H1 (cell line): Measurements from ENCODE around the gene SMTN. TPM values are rescaled to one million over a fixed set of nuclear protein-coding genes. Genes with fewer than 3 reads are reported as not detected.

Source experiments
- CTCF ChIA-PET: fragments of 300-600 bp; sonication (Branson Sonifier 250); formaldehyde crosslinking; loops from one replicate; lab custom pipeline; 2021; ENCODE audit not compliant: partially characterized antibody; lab: Charles Lee
- POLR2A ChIA-PET: fragments of 300-600 bp; sonication (Branson Sonifier 250); formaldehyde crosslinking; loops from one replicate; lab custom pipeline; 2021; ENCODE audit warnings: inconsistent platforms; ENCODE audit not compliant: partially characterized antibody; lab: Charles Lee
- DNase-seq, 2 experiments: peaks; one replicate each; pipeline versions ENCODE4 v3.0.0 to v3.0.0-alpha.2; 2010 to 2022; ENCODE audit warnings: low spot score in 2 of 2, low read depth in 1 of 2, mixed read lengths in 1 of 2
- FAIRE-seq: peaks from 2 replicates; lab custom pipeline; 2011; peaks lifted over from hg19 to GRCh38; lab: Jason Lieb, UNC
- H2AFZ ChIP-seq: 2 replicates; pipeline ENCODE4 v1.8.1; 2012; ENCODE audit warnings: low read length, inconsistent platforms
- H2AK5ac ChIP-seq: 2 replicates; pipeline ENCODE4 v1.6.1; 2013; ENCODE audit warnings: low read depth, low read length
- H2BK120ac ChIP-seq: replicated peaks from 2 replicates; pipeline ENCODE3; 2013; ENCODE audit warnings: low read depth, low read length, inconsistent platforms
- H2BK12ac ChIP-seq: 2 replicates; pipeline ENCODE4 v1.6.1; 2013; ENCODE audit warnings: low read depth, low read length
- H2BK15ac ChIP-seq: 2 replicates; pipeline ENCODE4 v1.6.1; 2013; ENCODE audit warnings: low read length
- H2BK20ac ChIP-seq: 2 replicates; pipeline ENCODE4 v1.6.1; 2013; ENCODE audit warnings: low read length
- H2BK5ac ChIP-seq: 2 replicates; pipeline ENCODE4 v1.6.1; 2013; ENCODE audit warnings: low read depth, low read length
- H3K14ac ChIP-seq: 2 replicates; pipeline ENCODE4 v1.6.1; 2013; ENCODE audit warnings: inconsistent platforms; ENCODE audit not compliant: insufficient read length
- H3K18ac ChIP-seq: 2 replicates; pipeline ENCODE4 v1.6.1; 2013; ENCODE audit warnings: low read length; ENCODE audit errors: extremely low read depth
- H3K23ac ChIP-seq: 2 replicates; pipeline ENCODE4 v1.6.1; 2013; ENCODE audit warnings: inconsistent platforms; ENCODE audit not compliant: insufficient read length
- H3K23me2 ChIP-seq: 2 replicates; pipeline ENCODE4 v1.6.1; 2013; ENCODE audit warnings: low read depth, low read length
- H3K27ac ChIP-seq: 2 replicates; pipeline ENCODE4 v1.6.1; 2011; ENCODE audit warnings: low read depth, low read length, inconsistent platforms
- H3K27me3 ChIP-seq, 4 experiments: replicated peaks in 1 of 4; 1 replicate in 1 of 4; 2 replicates in 3 of 4; pipeline versions ENCODE4 v1.6.1 to v1.8.1; 2011 to 2013; ENCODE audit warnings: low read length in 3 of 4, mild to moderate bottlenecking in 3 of 4, inconsistent platforms in 2 of 4, mixed read lengths in 2 of 4, moderate library complexity in 1 of 4; ENCODE audit not compliant: control insufficient read depth in 3 of 4, insufficient read depth in 3 of 4; ENCODE audit errors: extremely low read depth in 1 of 4
- H3K36me3 ChIP-seq, 4 experiments: 2 replicates each; pipeline versions ENCODE4 v1.6.1 to v1.8.1; 2011 to 2013; ENCODE audit warnings: mild to moderate bottlenecking in 4 of 4, low read length in 3 of 4, moderate library complexity in 2 of 4, control low read depth in 1 of 4, inconsistent platforms in 1 of 4; ENCODE audit not compliant: insufficient read depth in 4 of 4, control insufficient read depth in 2 of 4
- H3K4ac ChIP-seq: replicated peaks from 2 replicates; pipeline ENCODE3; 2013; ENCODE audit warnings: low read length, low read depth, mixed read lengths, inconsistent platforms; ENCODE audit not compliant: insufficient read length
- H3K4me1 ChIP-seq, 4 experiments: replicated peaks in 1 of 4; 1 replicate in 1 of 4; 2 replicates in 3 of 4; pipeline versions ENCODE4 v1.6.1 to v1.8.1; 2011 to 2013; ENCODE audit warnings: low read length in 3 of 4, inconsistent platforms in 2 of 4, mixed read lengths in 1 of 4; ENCODE audit not compliant: insufficient read depth in 4 of 4, control insufficient read depth in 3 of 4
- H3K4me2 ChIP-seq, 2 experiments: 2 replicates each; pipeline versions ENCODE4 v1.6.1 to v1.8.1; 2011 to 2013; ENCODE audit warnings: low read depth in 2 of 2, low read length in 2 of 2, control low read depth in 1 of 2, inconsistent platforms in 1 of 2, mild to moderate bottlenecking in 1 of 2; ENCODE audit not compliant: insufficient read depth in 1 of 2
- H3K4me3 ChIP-seq, 4 experiments: fragments of 200-600, 300-600 bp in 1 of 4; sonication (generic), shearing (Covaris generic), sonication (Bioruptor Twin) in 1 of 4; 2 replicates each; pipeline versions ENCODE4 v1.5.1 to v1.8.1; 2011 to 2016; ENCODE audit warnings: low read length in 4 of 4, low read depth in 3 of 4, control low read depth in 2 of 4, inconsistent platforms in 2 of 4, mild to moderate bottlenecking in 2 of 4, mixed read lengths in 1 of 4, moderate library complexity in 1 of 4; ENCODE audit not compliant: insufficient read depth in 2 of 4; ENCODE audit errors: extremely low read depth in 1 of 4
- H3K56ac ChIP-seq: replicated peaks from 2 replicates; pipeline ENCODE3; 2013; ENCODE audit warnings: low read depth, mild to moderate bottlenecking, mixed read lengths, low read length, inconsistent platforms; ENCODE audit not compliant: insufficient read length
- H3K79me1 ChIP-seq: 2 replicates; pipeline ENCODE4 v1.6.1; 2013; ENCODE audit warnings: low read depth, low read length, control low read depth
- H3K79me2 ChIP-seq, 2 experiments: 2 replicates each; pipeline versions ENCODE4 v1.6.1 to v1.8.1; 2012 to 2013; ENCODE audit warnings: low read length in 2 of 2, mild to moderate bottlenecking in 2 of 2, inconsistent platforms in 1 of 2; ENCODE audit not compliant: insufficient read depth in 2 of 2, control insufficient read depth in 1 of 2
- H3K9ac ChIP-seq, 4 experiments: replicated peaks in 1 of 4; 1 replicate in 1 of 4; 2 replicates in 3 of 4; pipeline versions ENCODE4 v1.6.1 to v1.8.1; 2011 to 2013; ENCODE audit warnings: low read depth in 3 of 4, low read length in 3 of 4, control low read depth in 2 of 4, mild to moderate bottlenecking in 2 of 4, moderate library complexity in 2 of 4, inconsistent platforms in 1 of 4; ENCODE audit errors: extremely low read depth in 1 of 4
- H3K9me3 ChIP-seq, 2 experiments: 2 replicates each; pipeline versions ENCODE4 v1.6.1 to v1.8.1; 2012 to 2013; ENCODE audit warnings: mild to moderate bottlenecking in 2 of 2, moderate library complexity in 2 of 2, control low read depth in 1 of 2, inconsistent platforms in 1 of 2, low read depth in 1 of 2, low read length in 1 of 2, mixed read lengths in 1 of 2; ENCODE audit not compliant: insufficient read depth in 2 of 2
- H4K20me1 ChIP-seq, 2 experiments: replicated peaks in 1 of 2; 2 replicates each; pipeline versions ENCODE3 to v1.8.1; 2011 to 2013; ENCODE audit warnings: inconsistent platforms in 2 of 2, low read length in 2 of 2, mild to moderate bottlenecking in 1 of 2; ENCODE audit not compliant: insufficient read depth in 2 of 2, control insufficient read depth in 1 of 2
- H4K5ac ChIP-seq: 2 replicates; pipeline ENCODE4 v1.6.1; 2013; ENCODE audit warnings: low read length, low read depth, mixed read lengths, inconsistent platforms; ENCODE audit not compliant: insufficient read length
- H4K8ac ChIP-seq: 2 replicates; pipeline ENCODE4 v1.8.0; 2013; ENCODE audit warnings: mild to moderate bottlenecking, moderate library complexity, low read length, inconsistent platforms; ENCODE audit not compliant: insufficient read depth; ENCODE audit errors: extremely low read depth
- H4K91ac ChIP-seq: replicated peaks from 2 replicates; pipeline ENCODE3; 2013; ENCODE audit warnings: low read length, mixed read lengths, inconsistent platforms; ENCODE audit not compliant: insufficient read length
- EGR1 ChIP-seq: IDR thresholded peaks from 2 replicates; pipeline ENCODE4 v1.6.1; 2011; ENCODE audit warnings: low read depth, low read length, borderline replicate concordance
- HDAC2 ChIP-seq, 2 experiments: fragments of 300-600 bp in 1 of 2; sonication (generic) in 1 of 2; IDR thresholded peaks; 2 replicates each; pipeline ENCODE4 v1.6.1; 2011 to 2012; ENCODE audit warnings: low read depth in 2 of 2, low read length in 2 of 2, mild to moderate bottlenecking in 2 of 2, moderate library complexity in 2 of 2, borderline replicate concordance in 1 of 2, inconsistent platforms in 1 of 2
- MAFK ChIP-seq: IDR thresholded peaks from 2 replicates; pipeline ENCODE4 v1.6.1; 2012; ENCODE audit warnings: low read depth, mild to moderate bottlenecking, improper control_type of control experiment, low read length
- POU5F1 ChIP-seq: IDR thresholded peaks from 2 replicates; pipeline ENCODE4 v1.6.1; 2011; ENCODE audit warnings: low read depth, mild to moderate bottlenecking, low read length, moderate library complexity
- WGBS, 2 experiments: shearing (Covaris generic) in 1 of 2; methylation state at CpG; one replicate each; pipeline versions ENCODE4 v1.1.6 to v1.1.7; 2013 to 2015; ENCODE audit warnings: low lambda C conversion rate in 2 of 2, mixed read lengths in 2 of 2, inconsistent platforms in 1 of 2, low coverage in 1 of 2, missing lambda C conversion rate in 1 of 2; ENCODE audit not compliant: insufficient replicate concordance in 2 of 2, insufficient coverage in 1 of 2, insufficient read length in 1 of 2; ENCODE audit errors: extremely low coverage in 1 of 2, missing lambda C conversion rate in 1 of 2; 5-methylcytosine and 5-hydroxymethylcytosine counted together
- polyA plus RNA-seq, 7 experiments: library from polyadenylated mRNA; depleted of rRNA in 3 of 7; stranded (reverse) in 5 of 7; unstranded in 2 of 7; fragments of >200 nt in 5 of 7; fragments of 200-250 nt in 2 of 7; gene quantifications; 1 replicate in 5 of 7; 2 replicates in 1 of 7; 4 replicates in 1 of 7; pipeline versions ENCODE4 v1.2.1 to v1.2.3, GENCODE V29; 2011 to 2013; ENCODE audit warnings: missing spikeins in 2 of 7, mixed read lengths in 2 of 7
- total RNA-seq: library from RNA; stranded (reverse); fragmentation: NEBNext Ultra II Directional; extraction: Animal tissue kit (Norgen Biotek cat#: 25700); gene quantifications from 2 replicates; pipeline ENCODE4 v1.2.1, GENCODE V29; 2021

SMTN gene
- total and polyA plus RNA-seq, 2 of the 8 experiments (the other 6 are each of a cell fraction or from before 2014, with no cell fraction given): 12.3 to 20.8 TPM

DNA sequence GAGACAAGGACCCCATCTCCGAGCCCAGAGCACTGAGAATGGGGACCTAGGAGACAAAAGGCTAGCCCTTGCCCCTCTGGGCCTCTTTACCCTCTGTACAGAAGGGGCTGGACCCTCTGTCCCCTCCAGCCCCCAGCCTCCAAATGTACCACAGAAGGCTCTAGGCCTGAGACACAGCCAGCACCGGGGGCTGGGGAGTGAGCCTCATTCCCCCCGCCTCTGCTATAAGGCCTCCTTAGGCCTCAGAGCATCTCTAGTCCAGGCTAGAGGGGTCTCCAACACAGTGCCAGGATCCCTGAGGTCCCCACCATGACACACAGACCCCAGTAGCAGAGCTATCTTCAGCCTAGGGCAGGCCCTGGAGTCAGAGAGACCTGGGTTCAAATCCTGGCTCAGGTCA lies 4.8 kb downstream of the SMTN start:
- Histone ChIP-seq H3K9ac (no peak overlapping the region; a peak in 1 of 7 replicates), H3K27ac (no peak overlapping the region)

More for the DNA sequence above, 4.8 kb downstream of the SMTN start:
- Histone ChIP-seq H2BK15ac (peak overlapping the region; percentile 19; the same call in 1 of the 2 replicates), H2BK5ac (peak overlapping the region; percentile 95; the same call in 1 of the 2 replicates), H2BK120ac (no peak overlapping the region), H3K27me3 (peaks cover 0 to 5% (median 2%) of the 10 kb centered on the region in 4 experiments; a peak in 3 of 7 replicates), H3K56ac (no peak overlapping the region), H2AFZ (no peak overlapping the region), H3K23me2 (peaks cover 11% of the 10 kb centered on the region), H2AK5ac (no peak overlapping the region; the same call in none of the 2 replicates), H3K4me2 (peak overlapping the region in 1 of 2 experiments; percentile 96; a peak in 2 of 4 replicates), H3K4me3 (no peak overlapping the region), H4K20me1 (peaks cover 3 to 7% of the 10 kb centered on the region in 2 experiments), H3K23ac (no peak overlapping the region), H3K36me3 (no peaks in the 10 kb centered on the region), H2BK20ac (0 out of 2 replicates have a peak overlapping the region, but pooled peaks have one; percentile 64), H3K4me1 (peaks cover 0 to 26% (median 17%) of the 10 kb centered on the region in 4 experiments; a peak in 6 of 7 replicates), H3K4ac (no peak overlapping the region), H3K18ac (0 out of 2 replicates have a peak overlapping the region, but pooled peaks have one; percentile 7), H3K79me1 (no peaks in the 10 kb centered on the region; the same call in 1 of the 2 replicates), H3K79me2 (peaks cover 0 to 9% of the 10 kb centered on the region in 2 experiments; a peak in 1 of 4 replicates), H3K9me3 (no peaks in the 10 kb centered on the region), H4K8ac (no peak overlapping the region), H3K14ac (no peak overlapping the region), H4K5ac (no peak overlapping the region), H4K91ac (no peak overlapping the region), H2BK12ac (no peak overlapping the region)
- 94% methylated on average over 3 of the region's 3 CpGs; no CpG with 5 or more reads in 1 of the 2 experiments for WGBS, 2 experiments
- FAIRE-seq (no peak), DNase-seq (no peak)
- POLR2A ChIA-PET: interaction anchor here (1.2 to 12.2 kb wide), 9 partner anchors 10 to 138 kb away, joined by 3 to 220 read pairs (median 16); partner anchors contain the start of genes MORC2, RNF185, SELENOM and TUG1
- CTCF ChIA-PET: interaction anchor here (0.9 to 13.3 kb wide), 10 partner anchors 12 to 139 kb away, joined by 3 to 207 read pairs (median 5); partner anchors contain the start of genes MORC2 and TUG1
- TF ChIP-seq HDAC2 (IDR thresholded peaks at IDR 0.05; ENCODE audit: borderline replicate concordance in 1 of 2, low read depth in 2 of 2, low read length in 2 of 2) (no peak), MAFK (no peak), EGR1 (no peak), POU5F1 (no peak)
